NCI-H82 (cell line): ENCODE results near the gene GALNT7.
A peak's percentile ranks its signal among the peaks of the same experiment; 100 is the strongest.

ENCODE experiments used
- DNase-seq: peaks from one replicate; lab custom pipeline; 2025; lab: John Stamatoyannopoulos, UW

Gene GALNT7

DNA sequence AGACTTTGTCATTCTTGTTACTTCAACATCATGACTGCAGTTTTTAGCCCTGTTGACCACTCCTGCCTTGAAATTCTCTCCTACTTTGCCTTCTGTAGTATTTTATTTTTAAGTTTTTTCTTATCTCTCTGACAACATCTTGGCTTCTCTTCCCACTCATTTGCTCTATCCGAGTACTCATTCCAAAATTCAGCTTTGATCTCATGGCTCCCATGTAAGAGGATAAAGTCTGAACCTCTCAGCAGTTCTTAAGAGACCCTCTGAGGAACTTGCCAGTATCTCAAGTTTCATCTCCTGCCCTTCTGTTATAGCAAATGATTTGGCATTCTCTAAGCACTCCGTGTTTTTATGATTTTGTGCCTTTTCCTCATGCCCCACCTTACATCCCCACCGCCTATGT is 67.7 kb downstream of the GALNT7 start:
- DNase-seq = peak; percentile 9

- no peak for DNase-seq
Measured at GRCh38 chr4:173237152-173237551, 68.5 kb downstream of the GALNT7 start.

DNA sequence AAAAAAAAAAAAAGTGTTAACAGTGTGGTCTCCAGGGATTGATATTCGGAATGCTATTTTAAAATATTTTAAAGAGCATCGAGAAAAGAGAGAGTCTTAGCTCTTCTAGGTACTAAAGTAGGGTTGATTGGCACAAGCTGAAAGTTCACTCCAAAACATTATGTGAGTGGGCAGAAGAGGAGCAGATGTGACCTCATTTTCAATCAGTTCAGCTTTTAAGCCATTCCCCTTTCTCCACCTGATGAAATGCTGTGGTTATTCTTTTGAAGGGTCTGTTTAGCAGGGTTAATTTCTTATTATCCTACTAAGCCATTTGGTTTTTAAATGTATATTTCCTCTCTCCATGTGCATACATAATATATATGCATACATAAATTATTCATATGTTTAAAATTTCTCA is 69.2 kb downstream of the GALNT7 start:
- DNase-seq = peak; percentile 47

GRCh38 chr4:173240696-173241095 is 72.1 kb downstream of the GALNT7 start:
- no peak for DNase-seq

- peak; percentile 84 for DNase-seq
Measured at GRCh38 chr4:173242466-173243250, 74.0 kb downstream of the GALNT7 start.

GRCh38 chr4:173243321-173243720 is 74.7 kb downstream of the GALNT7 start:
- DNase-seq = no peak

GRCh38 chr4:173243917-173244658 is 75.5 kb downstream of the GALNT7 start:
- DNase-seq = peak; percentile 12

GRCh38 chr4:173245952-173246351 is 77.3 kb downstream of the GALNT7 start:
- no peak for DNase-seq

- peak; percentile 88 for DNase-seq
Measured at GRCh38 chr4:173246719-173247118, 78.1 kb downstream of the GALNT7 start.

- peak; percentile 77 for DNase-seq
Measured at GRCh38 chr4:173247321-173247720, 78.7 kb downstream of the GALNT7 start.

GRCh38 chr4:173248690-173249089 is 80.1 kb downstream of the GALNT7 start:
- no peak for DNase-seq

DNA sequence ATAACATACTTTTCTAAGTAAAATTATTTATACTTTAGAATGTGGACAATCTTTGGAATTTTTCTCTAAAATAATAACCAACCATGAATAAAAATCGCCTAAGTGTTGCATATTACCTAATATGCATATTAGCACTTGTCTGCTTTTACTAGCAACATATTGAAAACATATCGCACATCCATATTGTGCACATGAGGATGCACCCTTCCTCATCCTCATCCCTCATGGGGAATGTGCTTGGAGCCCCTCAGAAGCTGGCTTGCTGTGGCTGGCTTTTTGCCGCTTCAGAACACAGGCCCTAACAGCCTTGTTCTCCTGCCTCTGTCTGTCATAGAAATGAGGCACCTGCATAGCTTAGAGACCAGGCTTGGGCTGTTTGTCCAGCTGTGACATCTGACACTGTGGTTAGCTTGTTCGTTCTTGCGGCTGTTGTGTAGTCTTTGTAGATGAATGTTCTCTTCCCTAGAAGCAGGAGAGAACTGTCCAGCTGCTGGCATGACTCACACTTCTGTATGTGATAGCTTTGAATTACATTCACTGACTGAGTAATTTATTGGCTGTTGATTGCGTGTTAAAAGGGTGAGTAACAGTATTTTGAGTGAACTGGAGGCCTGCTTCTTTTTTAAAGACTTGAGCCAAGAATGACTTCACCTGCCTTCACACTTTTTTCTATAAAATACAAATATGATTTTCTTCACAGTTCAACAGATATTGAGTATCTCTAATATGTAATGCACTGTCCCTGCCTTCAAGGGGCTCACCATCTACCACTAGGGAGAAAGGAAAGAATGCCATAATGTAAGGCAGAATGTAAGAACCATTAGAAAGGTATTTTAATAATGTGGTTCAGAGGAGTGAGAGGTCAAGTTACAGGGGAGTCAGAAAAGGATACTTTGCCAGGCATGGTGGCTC is 83.7 kb downstream of the GALNT7 start:
- no peak for DNase-seq

DNA sequence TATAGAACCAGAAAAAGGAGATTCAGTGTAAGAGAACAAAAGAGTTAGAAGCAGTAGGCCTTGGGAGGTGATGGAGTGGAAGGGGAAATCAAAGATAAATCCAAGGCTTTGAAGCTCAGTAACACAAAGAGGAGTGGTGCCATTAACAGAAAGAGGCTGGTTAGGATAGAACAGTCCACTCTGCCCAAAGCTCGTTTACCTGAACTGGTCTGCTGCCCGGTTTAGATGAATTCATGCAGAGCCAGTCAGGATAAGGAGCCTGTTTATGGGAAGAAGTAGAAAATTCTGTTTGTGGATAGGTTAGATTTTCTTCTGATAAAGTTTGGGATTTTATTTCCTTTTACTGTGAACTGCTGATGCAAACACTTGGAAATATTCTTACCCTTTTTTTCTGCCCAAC is 85.0 kb downstream of the GALNT7 start:
- DNase-seq = no peak

DNA sequence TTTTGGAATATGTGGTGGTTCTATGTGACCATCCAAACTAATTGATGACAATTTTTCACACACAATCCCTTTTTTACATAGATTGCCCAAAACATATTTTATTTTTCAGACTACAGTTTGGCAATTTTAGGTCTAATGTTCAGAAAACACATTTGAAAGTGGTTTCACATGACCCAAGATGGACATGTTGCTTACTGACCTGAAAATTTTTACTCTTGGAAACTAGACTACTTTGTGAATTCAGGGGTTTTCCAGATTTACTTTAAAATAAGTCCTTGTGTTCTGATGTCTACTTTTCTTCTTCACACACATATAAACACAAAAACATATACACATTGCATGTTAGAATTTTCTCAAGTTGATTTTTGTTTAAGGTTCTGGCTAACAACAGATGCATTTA is 86.0 kb downstream of the GALNT7 start:
- no peak for DNase-seq

DNA sequence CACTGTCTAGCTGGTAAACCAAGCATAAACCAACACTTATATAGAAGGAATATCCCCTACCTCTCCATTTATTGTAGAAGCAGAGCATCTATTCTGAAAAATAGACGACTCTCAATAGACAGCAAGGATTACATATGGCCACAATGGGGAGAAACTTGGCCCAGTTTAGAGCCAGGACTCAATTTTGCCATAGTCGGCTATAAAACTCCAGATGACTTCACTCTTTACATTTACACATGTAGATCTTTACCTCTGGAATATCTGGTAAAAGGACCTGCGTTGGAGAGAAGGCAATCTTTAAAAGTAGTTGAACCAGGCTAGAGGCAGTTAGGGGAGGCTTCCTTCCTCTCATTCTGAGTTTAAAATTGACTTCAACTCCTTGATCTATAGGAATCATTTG is 88.2 kb downstream of the GALNT7 start:
- DNase-seq = no peak

GRCh38 chr4:173257732-173258717 is 89.4 kb downstream of the GALNT7 start:
- DNase-seq = peak; percentile 76

DNA sequence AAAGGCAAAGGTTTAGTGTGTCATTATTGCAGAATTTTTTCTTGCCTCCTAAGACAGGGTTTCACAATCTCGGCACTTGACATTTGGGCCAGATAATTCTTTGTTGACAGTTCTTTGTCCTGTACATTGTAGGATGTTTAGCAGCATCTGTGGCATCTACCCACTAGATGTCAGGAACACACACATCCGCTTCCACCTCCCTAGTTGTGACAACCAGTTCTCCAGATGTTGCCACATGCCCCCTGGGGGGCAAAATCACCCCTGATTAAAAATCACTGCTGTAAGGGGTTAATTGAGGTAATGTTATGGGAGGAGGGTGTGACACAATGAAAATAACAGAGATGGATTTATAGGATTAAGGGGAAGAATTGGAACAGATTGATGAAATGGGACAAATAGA is 90.3 kb downstream of the GALNT7 start:
- DNase-seq = peak; percentile 12

- DNase-seq = no peak
Measured at GRCh38 chr4:173259310-173259709, 90.7 kb downstream of the GALNT7 start.

- DNase-seq = no peak
Measured at GRCh38 chr4:173261052-173261451, 92.4 kb downstream of the GALNT7 start.

DNA sequence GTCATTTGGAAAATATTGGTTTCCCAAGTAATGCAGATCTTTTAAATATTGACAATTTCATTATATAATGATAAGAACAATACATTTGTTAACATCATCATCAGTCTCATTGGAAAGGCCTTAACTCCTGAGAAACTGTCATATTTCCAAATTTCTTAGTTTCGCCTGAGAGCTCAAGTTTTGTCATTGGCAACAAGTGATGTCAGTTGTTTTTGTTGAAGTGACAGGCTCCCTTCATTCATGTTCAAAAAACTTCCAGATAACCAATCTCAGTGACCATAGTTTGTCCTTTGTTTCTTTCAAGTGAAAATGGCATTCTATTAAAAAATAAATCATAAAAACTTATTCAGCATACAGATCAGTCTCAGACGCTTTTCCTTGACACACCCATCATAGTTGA is 93.8 kb downstream of the GALNT7 start:
- DNase-seq = no peak

- no peak for DNase-seq
Measured at GRCh38 chr4:173264245-173264644, 95.6 kb downstream of the GALNT7 start.
